HG03025 (cell line): ENCODE results near the gene SYNGR1.
"Not testable (repeated sequence)": the region's sequence is repeated elsewhere in the genome, so short reads cannot be mapped to it uniquely, and the experiment has no call there.

ENCODE experiments used
- ATAC-seq: cut with Tn5 transposase; IDR thresholded peaks from one replicate; pipeline ENCODE4 v1.9.1; 2021; ENCODE audit warnings: mild to moderate bottlenecking, moderate library complexity; ENCODE audit not compliant: unreplicated experiment, low FRiP score

The SYNGR1 gene

DNA sequence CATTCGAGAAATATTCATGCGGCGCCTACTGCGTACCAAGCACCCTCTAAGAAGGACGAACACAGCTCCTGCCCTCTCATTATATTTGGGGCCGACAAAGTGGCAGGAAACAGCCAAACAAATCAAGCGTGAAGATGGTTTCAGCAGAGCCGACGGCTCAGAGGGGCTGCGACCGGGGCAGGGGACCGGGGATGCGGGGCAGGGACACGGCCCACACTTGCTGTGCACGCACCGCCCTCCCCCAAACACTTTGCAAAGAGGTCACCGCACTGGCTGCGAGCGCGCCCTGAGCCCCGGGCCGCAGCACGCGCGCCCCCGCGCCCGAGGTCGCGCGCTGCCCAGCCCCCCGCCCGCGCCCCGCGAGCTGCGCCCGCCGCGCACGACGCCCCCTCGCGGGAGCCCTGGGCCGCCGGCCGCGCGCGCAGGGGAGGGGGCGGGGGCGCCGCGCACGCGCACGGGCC, 255 bp upstream of the SYNGR1 start:
- ATAC-seq = no peak

DNA sequence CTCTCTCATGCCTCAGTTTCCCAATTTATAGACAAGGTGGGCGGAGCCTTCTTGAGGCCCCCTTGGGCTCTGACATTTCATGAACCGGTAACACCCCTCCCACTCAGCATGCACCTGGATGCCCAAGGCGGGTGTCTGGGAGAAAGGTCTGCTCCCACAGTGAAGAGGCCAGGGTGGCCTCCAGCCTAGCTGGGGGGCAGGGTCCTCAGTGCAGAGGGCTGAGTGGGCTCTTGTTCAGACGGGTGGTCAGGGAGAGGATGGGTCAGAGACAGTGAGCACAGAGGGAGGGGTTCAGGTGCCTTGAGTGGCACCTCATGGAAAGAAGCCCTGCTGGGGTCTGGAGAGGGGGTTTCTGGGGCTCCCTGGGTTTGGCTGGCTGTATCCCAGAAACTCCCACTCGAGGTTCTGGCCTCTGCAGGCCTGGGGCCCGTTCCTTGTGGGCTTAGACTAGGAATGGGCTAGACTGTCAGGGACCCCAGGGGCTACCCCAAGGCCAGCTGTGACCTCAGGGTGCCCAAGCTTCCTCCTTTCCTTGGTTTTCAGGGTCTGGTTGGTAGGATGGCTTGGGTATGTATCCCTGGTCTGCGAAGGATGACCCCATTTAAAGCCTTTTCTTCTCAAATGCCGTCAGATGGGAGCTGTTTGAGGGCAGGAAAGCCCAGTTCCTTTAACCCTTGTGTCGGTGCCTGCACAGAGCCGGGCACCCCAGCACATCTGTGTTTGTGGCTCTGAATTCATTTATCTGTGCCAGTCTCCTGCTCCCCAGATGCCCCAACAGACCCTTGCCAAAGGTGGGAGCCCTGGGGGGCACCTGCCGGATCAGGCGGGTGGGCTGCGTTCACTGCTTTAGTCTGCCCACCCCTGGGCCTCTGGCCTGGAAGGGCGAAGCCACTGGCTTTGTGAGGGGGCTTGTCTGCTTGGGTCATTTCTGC, 1.2 kb downstream of the SYNGR1 start:
- ATAC-seq = no peak

GRCh38 chr22:39351689-39352214, 2.0 kb downstream of the SYNGR1 start:
- ATAC-seq = no peak

DNA sequence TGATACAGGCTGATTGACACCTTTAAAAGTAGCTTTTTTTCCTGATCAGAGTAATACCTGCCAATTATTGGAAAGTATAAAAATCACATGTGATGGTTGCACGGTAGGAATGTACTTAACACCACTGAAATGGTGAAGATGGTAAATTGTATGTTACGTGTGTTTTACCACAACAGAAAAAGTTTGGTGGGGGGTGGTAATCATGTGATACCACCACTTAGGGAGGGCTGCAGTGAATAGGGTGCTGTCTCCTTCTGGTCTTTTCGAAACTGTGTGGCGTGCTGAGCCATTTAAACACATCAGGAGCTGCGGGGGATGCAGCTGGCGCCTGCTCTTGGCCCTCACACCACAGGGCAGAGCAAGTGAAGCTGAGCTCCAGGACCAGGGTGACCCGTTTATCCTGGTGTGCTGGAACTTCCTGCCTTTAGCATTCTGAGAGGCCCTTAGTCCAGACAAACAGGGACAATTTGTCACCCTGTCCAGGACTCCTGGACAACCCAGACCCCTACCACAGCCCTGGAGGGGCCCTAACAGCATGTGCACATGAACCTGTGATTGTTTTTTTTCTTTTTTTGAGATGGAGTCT, 2.6 kb downstream of the SYNGR1 start:
- ATAC-seq = no peak

DNA sequence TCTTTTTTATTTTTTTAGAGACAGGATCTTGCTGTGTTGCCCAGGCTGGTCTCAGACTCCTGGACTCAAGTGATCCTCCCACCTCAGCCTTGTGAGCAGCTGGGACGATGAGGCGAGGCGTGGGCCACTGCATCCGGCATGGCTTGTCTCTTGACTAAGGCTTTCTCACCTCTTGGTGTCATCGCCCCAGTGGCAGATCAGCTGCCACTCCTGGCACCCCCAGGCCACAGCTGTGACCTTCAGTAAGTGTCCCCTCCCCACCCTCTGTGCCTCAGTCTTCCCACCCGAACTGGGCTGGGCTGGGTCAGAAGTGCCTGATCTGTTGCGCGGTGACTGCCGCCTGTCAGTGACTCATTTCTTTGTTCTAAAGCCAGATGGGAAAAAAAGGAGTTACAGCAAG, 3.6 kb downstream of the SYNGR1 start:
- ATAC-seq = no peak

GRCh38 chr22:39355080-39355479, 5.3 kb downstream of the SYNGR1 start:
- no peak for ATAC-seq

DNA sequence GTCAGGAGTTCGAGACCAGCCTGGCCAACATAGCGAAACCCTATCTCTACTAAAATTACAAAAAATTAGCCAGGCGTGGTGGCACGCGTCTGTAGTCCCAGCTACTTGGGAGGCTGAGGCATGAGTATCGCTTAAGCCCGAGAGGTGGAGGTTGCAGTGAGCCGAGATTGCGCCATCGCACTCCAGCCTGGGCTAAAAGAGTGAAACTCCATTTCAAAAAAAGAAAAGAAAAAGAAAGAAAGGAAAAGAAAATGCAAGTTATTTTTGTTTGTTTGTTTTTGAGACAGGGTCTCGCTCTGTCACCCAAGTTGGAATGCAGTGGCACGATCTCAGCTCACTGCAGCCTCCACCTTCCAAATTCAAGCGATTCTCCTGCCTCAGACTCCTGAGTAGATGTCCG, 6.0 kb downstream of the SYNGR1 start:
- not testable (repeated sequence) for ATAC-seq

DNA sequence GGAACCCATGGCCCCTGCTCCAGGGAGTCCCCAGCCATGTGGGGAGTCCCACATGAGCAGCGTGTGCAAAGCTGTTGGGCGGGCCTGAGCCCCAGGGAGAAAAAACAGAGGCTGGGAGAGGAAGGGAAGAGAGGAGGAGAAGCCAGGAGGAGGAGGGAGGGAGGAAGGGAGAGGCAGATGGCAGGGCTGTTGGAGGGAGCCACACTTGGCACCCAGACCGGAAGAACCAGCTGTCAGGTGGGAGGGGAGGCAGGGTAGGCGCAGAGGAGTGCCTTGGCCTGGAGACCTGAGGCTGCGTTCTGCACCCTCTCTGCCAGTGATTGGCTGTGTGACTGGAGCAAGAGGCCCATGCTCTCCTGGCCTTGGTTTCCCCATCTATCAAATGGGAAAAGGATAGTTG, 6.7 kb downstream of the SYNGR1 start:
- no peak for ATAC-seq

DNA sequence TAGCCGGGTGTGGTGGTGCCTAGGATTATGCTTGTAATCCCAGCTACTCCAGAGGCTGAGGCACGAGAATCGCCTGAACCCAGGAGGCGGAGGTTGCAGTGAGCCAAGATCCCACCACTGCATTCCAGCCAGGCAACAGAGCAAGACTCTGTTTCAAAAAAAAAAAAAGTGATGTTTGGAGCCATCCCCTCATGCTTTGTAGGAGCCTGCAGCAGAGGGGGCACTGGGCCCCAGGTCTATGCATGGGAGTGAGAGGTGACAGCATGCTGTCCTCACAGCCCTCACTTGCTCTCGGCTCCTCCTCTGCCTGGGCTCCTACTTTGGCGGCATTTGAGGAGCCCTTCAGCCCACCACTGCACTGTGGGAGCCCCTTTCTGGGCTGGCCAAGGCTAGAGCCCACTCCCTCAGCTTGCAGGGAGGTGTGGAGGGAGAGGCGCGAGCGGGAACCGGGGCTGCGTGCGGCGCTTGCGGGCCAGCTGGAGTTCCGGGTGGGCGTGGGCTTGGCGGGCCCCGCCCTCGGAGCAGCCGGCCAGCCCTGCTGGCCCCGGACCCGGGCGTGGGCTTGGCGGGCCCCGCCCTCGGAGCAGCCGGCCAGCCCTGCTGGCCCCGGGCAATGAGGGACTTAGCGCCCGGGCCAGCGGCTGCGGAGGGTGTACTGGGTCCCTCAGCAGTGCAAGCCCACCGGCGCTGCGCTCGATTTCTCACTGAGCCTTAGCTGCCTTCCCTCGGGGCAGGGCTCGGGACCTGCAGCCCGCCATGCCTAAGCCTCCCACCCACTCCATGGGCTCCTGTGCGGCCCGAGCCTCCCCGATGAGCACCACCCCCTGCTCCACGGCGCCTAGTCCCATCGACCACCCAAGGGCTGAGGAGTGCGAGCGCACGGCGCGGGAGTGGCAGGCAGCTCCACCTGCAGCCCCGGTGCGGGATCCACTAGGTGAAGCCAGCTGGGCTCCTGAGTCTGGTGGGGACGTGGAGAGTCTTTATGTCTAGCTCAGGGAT, 7.6 kb downstream of the SYNGR1 start:
- ATAC-seq = not testable (repeated sequence)

GRCh38 chr22:39358197-39358596, 8.4 kb downstream of the SYNGR1 start:
- ATAC-seq = not testable (repeated sequence)

DNA sequence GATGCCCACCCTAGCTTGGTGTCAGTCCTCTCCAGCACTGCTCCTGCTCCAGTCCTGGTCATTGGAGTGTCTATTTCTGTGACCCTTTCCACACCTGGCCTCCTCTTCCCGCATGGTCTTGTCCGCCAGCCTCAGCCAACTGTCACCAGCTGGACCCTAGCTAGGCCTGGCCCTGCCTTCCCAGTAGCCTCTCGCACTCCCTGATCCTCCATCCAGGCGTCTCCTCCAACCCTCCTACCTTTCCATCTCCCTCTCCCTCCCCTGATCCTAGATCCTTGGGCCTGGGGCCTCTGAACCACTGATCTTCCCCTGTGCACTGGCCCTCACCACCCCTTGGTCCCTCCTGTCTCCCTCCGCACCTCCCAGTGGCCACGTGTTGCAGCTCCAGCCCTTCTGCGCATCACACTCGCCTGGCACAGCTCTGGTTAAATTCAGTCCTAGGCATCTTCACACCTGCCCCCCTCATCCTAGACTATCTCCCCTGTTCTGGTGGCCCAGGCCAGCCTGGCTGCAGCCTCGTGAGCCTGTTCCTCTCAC, 9.9 kb downstream of the SYNGR1 start:
- ATAC-seq = no peak

- no peak for ATAC-seq
Measured at GRCh38 chr22:39360242-39360641, 10.5 kb downstream of the SYNGR1 start.

DNA sequence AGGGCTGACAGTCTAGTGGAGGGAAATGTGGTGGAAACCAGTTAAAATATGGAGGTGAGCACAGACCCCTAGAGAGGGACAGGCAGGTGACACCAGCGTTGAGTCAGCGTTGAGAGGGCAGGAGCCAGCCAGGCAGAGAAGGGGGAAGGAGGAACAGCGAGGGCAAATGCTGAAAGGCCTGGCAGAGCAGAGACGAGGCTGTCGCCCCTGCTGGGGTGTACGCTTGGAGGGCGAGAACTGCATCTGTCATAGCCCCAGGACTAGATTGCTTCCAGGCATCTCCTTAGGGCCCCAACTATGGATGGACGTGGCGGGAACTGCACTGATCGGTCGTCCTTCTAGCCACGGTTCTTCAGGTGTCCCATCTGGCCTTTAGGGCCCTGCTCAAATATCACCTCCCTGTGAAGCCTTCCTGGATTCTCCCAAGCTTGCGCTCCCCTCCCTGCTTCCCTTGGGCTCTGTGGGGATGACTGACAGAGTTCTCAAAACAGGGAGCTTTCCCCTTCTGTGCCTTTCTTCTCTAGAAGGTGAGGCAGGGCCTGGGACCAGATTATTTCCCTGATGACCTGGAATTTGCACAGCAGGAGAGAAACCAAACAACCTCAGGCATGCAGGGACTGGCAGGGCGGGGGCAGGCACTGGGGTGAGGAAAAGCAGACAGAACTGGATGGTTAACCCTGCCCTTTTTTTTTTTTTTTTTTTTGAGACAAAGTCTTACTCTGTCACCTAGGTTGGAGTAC, 11.1 kb downstream of the SYNGR1 start:
- no peak for ATAC-seq

GRCh38 chr22:39361496-39361895, 11.7 kb downstream of the SYNGR1 start:
- no peak for ATAC-seq

DNA sequence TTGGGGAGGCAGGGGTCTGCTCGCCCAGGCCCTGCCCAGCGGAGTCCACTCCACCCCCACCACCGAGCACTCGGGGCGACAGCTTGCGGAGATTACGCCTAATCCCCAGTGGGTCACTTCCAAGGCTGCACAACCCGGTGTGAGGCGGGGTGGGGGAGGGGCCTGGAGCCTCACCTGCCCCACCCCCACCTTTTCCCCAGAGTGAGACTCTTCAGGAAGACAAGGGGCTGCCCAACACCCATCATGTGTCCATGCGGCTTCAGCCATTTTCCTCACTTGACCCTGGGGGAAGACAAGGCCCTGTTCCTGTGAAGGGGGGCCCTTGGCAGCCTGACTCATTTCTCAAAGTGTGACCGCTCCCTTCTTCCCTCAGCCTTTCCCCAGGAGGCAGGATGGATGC, 12.5 kb downstream of the SYNGR1 start:
- no peak for ATAC-seq

DNA sequence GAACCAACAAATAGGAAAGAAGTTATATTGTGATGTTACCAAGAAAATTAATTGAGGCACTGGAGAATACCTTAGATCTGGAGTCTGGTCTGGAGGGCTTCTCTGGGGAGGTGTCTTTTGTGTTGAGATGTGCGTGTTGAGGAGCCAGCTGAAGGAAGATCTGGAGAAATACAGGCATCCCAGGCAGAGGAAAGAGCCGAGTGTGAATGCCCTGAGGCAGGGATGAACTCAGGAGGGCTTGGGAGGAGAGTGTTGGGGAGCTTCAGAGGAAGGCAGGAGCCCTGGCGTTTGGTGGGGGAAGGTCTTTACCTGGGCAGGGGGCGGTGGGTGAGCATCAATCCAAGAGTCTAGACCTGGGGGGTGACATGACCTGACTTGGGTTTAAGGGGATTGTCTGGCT, 13.1 kb downstream of the SYNGR1 start:
- ATAC-seq = no peak

DNA sequence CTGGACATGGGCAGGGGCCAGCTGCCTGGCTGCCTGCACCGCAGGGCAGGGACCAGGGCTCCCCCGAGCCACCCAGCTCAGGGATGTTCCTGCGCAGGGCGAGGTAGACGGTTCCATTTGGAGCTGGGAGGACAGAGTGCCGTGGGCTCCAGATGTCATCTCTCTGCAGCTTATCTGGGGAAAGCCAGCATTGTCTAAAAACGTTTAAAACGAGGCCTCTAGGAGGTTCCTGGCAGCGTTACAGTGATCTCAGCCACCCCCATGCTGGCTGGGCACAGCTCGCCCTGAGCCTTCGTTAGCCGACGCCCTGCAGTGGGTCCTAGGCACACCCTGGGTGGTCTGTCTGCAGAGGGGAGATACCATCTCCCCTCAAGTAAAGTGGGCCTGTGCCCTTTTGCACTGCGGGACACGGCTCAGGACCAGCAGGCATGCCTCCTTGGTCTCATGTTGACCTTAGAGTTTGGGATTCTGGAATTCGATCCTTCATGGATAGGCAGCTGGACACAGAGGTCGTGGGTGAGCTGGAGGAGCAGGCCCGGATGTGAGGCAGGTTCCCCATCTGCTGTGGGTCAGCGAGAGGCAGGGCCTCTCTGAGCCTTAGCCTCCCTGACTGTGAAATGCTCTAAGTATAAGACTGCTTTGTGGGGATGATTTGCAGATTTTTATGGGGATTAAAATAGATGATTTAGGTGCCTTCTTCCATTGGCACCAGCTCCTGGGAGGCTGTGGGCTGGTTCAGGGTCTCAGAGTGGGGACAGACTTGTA, 14.1 kb downstream of the SYNGR1 start:
- ATAC-seq = no peak

- no peak for ATAC-seq
Measured at GRCh38 chr22:39364714-39365491, 15.1 kb downstream of the SYNGR1 start.
